HEK293T (cell line): ENCODE data around the gene MYRF.

Experiments used
- CTCF ChIA-PET: fragments of 350-600 bp; formaldehyde crosslinking; extraction: SDS; loops from one replicate; lab custom pipeline; 2021; ENCODE audit warnings: antibody characterized with exemption, inconsistent platforms; lab: Yijun Ruan, JAX
- POLR2A ChIA-PET: fragments of 350-600 bp; formaldehyde crosslinking; extraction: SDS; loops from one replicate; lab custom pipeline; 2020; ENCODE audit warnings: antibody characterized with exemption, inconsistent platforms; lab: Yijun Ruan, JAX
- DNase-seq: peaks from one replicate; pipeline ENCODE4 v3.0.0; 2012; ENCODE audit warnings: mixed read lengths; ENCODE audit errors: extremely low spot score
- ARNT ChIP-seq: fragments of 450-650 bp; IDR thresholded peaks from 2 replicates; pipeline ENCODE4 v1.6.1; 2017; ENCODE audit warnings: mild to moderate bottlenecking
- BHLHE40 ChIP-seq: fragments of 450-650 bp; IDR thresholded peaks from 2 replicates; pipeline ENCODE4 v1.6.1; 2016; ENCODE audit warnings: mild to moderate bottlenecking, moderate library complexity, borderline replicate concordance
- CTBP1 ChIP-seq: fragments of 450-650 bp; IDR thresholded peaks from 2 replicates; pipeline ENCODE4 v1.6.1; 2016; ENCODE audit warnings: borderline replicate concordance
- ELF4 ChIP-seq: fragments of 450-650 bp; IDR thresholded peaks from 2 replicates; pipeline ENCODE4 v1.6.1; 2017; ENCODE audit warnings: antibody characterized with exemption
- FOXA1 ChIP-seq: fragments of 450-650 bp; IDR thresholded peaks from 2 replicates; pipeline ENCODE4 v1.6.1; 2016; ENCODE audit warnings: mild to moderate bottlenecking
- FOXK2 ChIP-seq: fragments of 450-650 bp; IDR thresholded peaks from 2 replicates; pipeline ENCODE4 v1.6.1; 2016; ENCODE audit warnings: mild to moderate bottlenecking
- FOXM1 ChIP-seq: fragments of 450-650 bp; IDR thresholded peaks from 2 replicates; pipeline ENCODE4 v1.6.1; 2017; ENCODE audit warnings: mild to moderate bottlenecking, borderline replicate concordance
- HDGF ChIP-seq: fragments of 450-650 bp; IDR thresholded peaks from 2 replicates; pipeline ENCODE4 v1.6.1; 2017; ENCODE audit warnings: antibody characterized with exemption, borderline replicate concordance
- L3MBTL2 ChIP-seq: fragments of 450-650 bp; conservative IDR thresholded peaks from 2 replicates; pipeline ENCODE4 v1.6.1; 2016; ENCODE audit warnings: mild to moderate bottlenecking
- LEF1 ChIP-seq: fragments of 450-650 bp; IDR thresholded peaks from 2 replicates; pipeline ENCODE4 v1.6.1; 2017; ENCODE audit warnings: mild to moderate bottlenecking, borderline replicate concordance
- NFRKB ChIP-seq: fragments of 450-650 bp; IDR thresholded peaks from 2 replicates; pipeline ENCODE4 v1.6.1; 2016; ENCODE audit warnings: mild to moderate bottlenecking, moderate library complexity
- PKNOX1 ChIP-seq: fragments of 450-650 bp; IDR thresholded peaks from 2 replicates; pipeline ENCODE4 v1.6.1; 2016
- SP1 ChIP-seq: fragments of 450-650 bp; IDR thresholded peaks from 2 replicates; pipeline ENCODE4 v1.6.1; 2017
- SUZ12 ChIP-seq: fragments of 450-650 bp; IDR thresholded peaks from 2 replicates; pipeline ENCODE4 v1.6.1; 2016; ENCODE audit warnings: mild to moderate bottlenecking
- TARDBP ChIP-seq: fragments of 450-650 bp; IDR thresholded peaks from 2 replicates; pipeline ENCODE4 v1.6.1; 2016
- ZNF384 ChIP-seq: fragments of 450-650 bp; IDR thresholded peaks from 2 replicates; pipeline ENCODE4 v1.6.1; 2016

MYRF gene

GRCh38 chr11:61707574-61707973 lies 44.9 kb upstream of the MYRF start:
- no peak for TF ChIP-seq ELF4
- no peak for TF ChIP-seq L3MBTL2
- TF ChIP-seq LEF1 = no peak
- no peak for TF ChIP-seq HDGF
- CTCF ChIA-PET = no interaction called here
- no peak for DNase-seq
- POLR2A ChIA-PET = interaction anchor here (3.4 kb wide), 1 partner anchor 11 kb away, joined by 29 read pairs; no protein-coding TSS in a partner anchor

- ChIA-PET CTCF (interaction anchor here (1.0 kb wide), 1 partner anchor 9 kb away, joined by 3 read pairs; no protein-coding TSS in a partner anchor), POLR2A (interaction anchor here (3.4 kb wide), 1 partner anchor 9 kb away, joined by 29 read pairs; no protein-coding TSS in a partner anchor)
- DNase-seq = no peak
- TF ChIP-seq LEF1 = no peak
- no peak for TF ChIP-seq PKNOX1
- no peak for TF ChIP-seq FOXM1
- TF ChIP-seq ELF4 = no peak
- TF ChIP-seq TARDBP = no peak
- no peak for TF ChIP-seq SP1
- TF ChIP-seq ARNT = no peak
- no peak for TF ChIP-seq ZNF384
- no peak for TF ChIP-seq HDGF
- no peak for TF ChIP-seq CTBP1
- TF ChIP-seq FOXA1 = no peak
- no peak for TF ChIP-seq SUZ12
Measured at GRCh38 chr11:61709110-61709509, 43.3 kb upstream of the MYRF start.

GRCh38 chr11:61709572-61709971 lies 42.9 kb upstream of the MYRF start:
- ChIA-PET POLR2A (interaction anchor here (3.4 kb wide), 1 partner anchor 9 kb away, joined by 29 read pairs; no protein-coding TSS in a partner anchor), CTCF (interaction anchor here (0.6 to 1.0 kb wide), 2 partner anchors 9 to 189 kb away, joined by 3 read pairs; no protein-coding TSS in a partner anchor)
- TF ChIP-seq CTBP1 (no peak), SP1 (no peak), ZNF384 (no peak), NFRKB (no peak), FOXM1 (no peak), FOXK2 (no peak), PKNOX1 (no peak), L3MBTL2 (no peak), FOXA1 (no peak), BHLHE40 (no peak), TARDBP (no peak), ELF4 (no peak), SUZ12 (no peak), HDGF (no peak), ARNT (no peak), LEF1 (no peak)
- DNase-seq = no peak

GRCh38 chr11:61710019-61710418 lies 42.4 kb upstream of the MYRF start:
- ChIA-PET CTCF (interaction anchor here (0.6 to 1.0 kb wide), 2 partner anchors 8 to 189 kb away, joined by 3 read pairs; no protein-coding TSS in a partner anchor), POLR2A (interaction anchor here (3.4 kb wide), 1 partner anchor 8 kb away, joined by 29 read pairs; no protein-coding TSS in a partner anchor)
- no peak for DNase-seq
- TF ChIP-seq L3MBTL2 (no peak), BHLHE40 (no peak), ELF4 (no peak), CTBP1 (no peak), FOXK2 (no peak), FOXM1 (no peak), LEF1 (no peak), NFRKB (no peak), PKNOX1 (no peak), SUZ12 (no peak), ARNT (no peak), ZNF384 (no peak), FOXA1 (no peak), TARDBP (no peak), SP1 (no peak), HDGF (no peak)

GRCh38 chr11:61711037-61711436 lies 41.4 kb upstream of the MYRF start:
- TF ChIP-seq TARDBP (no peak), BHLHE40 (no peak), FOXK2 (no peak), ELF4 (no peak), CTBP1 (no peak), FOXM1 (no peak), LEF1 (no peak), NFRKB (no peak), SUZ12 (no peak)
- ChIA-PET CTCF (no interaction called here), POLR2A (interaction anchor here (3.4 kb wide), 1 partner anchor 7 kb away, joined by 29 read pairs; no protein-coding TSS in a partner anchor)
- no peak for DNase-seq

- ChIA-PET POLR2A (no interaction called here), CTCF (interaction anchor here (0.6 kb wide), 1 partner anchor 34 kb away, joined by 4 read pairs; no protein-coding TSS in a partner anchor)
- TF ChIP-seq SP1 = no peak
- TF ChIP-seq ZNF384 = no peak
- no peak for TF ChIP-seq ARNT
- no peak for TF ChIP-seq CTBP1
- TF ChIP-seq LEF1 = no peak
- TF ChIP-seq L3MBTL2 = no peak
- no peak for TF ChIP-seq BHLHE40
- TF ChIP-seq TARDBP = no peak
- TF ChIP-seq PKNOX1 = no peak
- no peak for TF ChIP-seq HDGF
- no peak for TF ChIP-seq FOXM1
- no peak for TF ChIP-seq FOXK2
- no peak for TF ChIP-seq FOXA1
- TF ChIP-seq NFRKB = no peak
- TF ChIP-seq SUZ12 = no peak
- DNase-seq = no peak
Measured at GRCh38 chr11:61711498-61711897, 40.9 kb upstream of the MYRF start.
